A549 (cell line): ENCODE measurements around the gene POU3F3.

Source experiments
- CHD2 ChIP-seq: fragments of 150-350 bp; IDR thresholded peaks from 2 replicates; pipeline ENCODE4 v1.6.1; 2014; ENCODE audit warnings: low read length; ENCODE audit not compliant: partially characterized antibody
- EP300 ChIP-seq, 2 experiments: fragments of >200 bp; sonication (Bioruptor Twin); formaldehyde crosslinking; IDR thresholded peaks; 2 replicates in 1 of 2; 3 replicates in 1 of 2; pipeline ENCODE4 v1.6.1; 2016 to 2017
- ESRRA ChIP-seq: fragments of 150-350 bp; IDR thresholded peaks from 2 replicates; pipeline ENCODE4 v1.6.1; 2014; ENCODE audit warnings: mild to moderate bottlenecking, low read length, borderline replicate concordance
- POLR2A ChIP-seq: IDR thresholded peaks from 2 replicates; pipeline ENCODE4 v1.6.1; 2012; ENCODE audit warnings: mild to moderate bottlenecking, low read length
- SMC3 ChIP-seq: fragments of >200 bp; sonication (Bioruptor Twin); formaldehyde crosslinking; IDR thresholded peaks from 3 replicates; pipeline ENCODE4 v1.6.1; 2018; ENCODE audit warnings: inconsistent platforms
- TFCP2L1 ChIP-seq: fragments of 250-450 bp; sonication (Bioruptor Pico); IDR thresholded peaks from 2 replicates; pipeline ENCODE4 v1.5.0; 2021; ENCODE audit warnings: mild to moderate bottlenecking
- TF ChIP-seq, protein P1 (sequence below): fragments of >200 bp; sonication (Bioruptor Twin); formaldehyde crosslinking; IDR thresholded peaks from 3 replicates; pipeline ENCODE4 v1.5.1; 2016

DNA sequence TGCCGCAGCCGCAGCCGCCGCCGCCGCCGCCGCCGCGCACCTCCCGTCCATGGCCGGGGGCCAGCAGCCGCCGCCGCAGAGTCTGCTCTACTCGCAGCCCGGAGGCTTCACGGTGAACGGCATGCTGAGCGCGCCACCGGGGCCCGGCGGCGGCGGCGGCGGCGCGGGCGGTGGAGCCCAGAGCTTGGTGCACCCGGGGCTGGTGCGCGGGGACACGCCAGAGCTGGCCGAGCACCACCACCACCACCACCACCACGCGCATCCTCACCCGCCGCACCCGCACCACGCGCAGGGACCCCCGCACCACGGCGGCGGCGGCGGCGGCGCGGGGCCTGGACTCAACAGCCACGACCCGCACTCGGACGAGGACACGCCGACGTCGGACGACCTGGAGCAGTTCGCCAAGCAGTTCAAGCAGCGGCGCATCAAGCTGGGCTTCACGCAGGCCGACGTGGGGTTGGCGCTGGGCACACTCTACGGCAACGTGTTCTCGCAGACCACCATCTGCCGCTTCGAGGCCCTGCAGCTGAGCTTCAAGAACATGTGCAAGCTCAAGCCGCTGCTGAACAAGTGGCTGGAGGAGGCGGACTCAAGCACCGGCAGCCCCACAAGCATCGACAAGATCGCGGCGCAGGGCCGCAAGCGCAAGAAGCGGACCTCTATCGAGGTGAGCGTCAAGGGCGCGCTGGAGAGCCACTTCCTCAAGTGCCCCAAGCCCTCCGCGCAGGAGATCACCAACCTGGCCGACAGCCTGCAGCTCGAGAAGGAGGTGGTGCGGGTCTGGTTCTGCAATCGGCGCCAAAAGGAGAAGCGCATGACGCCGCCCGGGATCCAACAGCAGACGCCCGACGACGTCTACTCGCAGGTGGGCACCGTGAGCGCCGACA lies 2.4 kb downstream of the POU3F3 start:
- TF ChIP-seq, protein P1, sequence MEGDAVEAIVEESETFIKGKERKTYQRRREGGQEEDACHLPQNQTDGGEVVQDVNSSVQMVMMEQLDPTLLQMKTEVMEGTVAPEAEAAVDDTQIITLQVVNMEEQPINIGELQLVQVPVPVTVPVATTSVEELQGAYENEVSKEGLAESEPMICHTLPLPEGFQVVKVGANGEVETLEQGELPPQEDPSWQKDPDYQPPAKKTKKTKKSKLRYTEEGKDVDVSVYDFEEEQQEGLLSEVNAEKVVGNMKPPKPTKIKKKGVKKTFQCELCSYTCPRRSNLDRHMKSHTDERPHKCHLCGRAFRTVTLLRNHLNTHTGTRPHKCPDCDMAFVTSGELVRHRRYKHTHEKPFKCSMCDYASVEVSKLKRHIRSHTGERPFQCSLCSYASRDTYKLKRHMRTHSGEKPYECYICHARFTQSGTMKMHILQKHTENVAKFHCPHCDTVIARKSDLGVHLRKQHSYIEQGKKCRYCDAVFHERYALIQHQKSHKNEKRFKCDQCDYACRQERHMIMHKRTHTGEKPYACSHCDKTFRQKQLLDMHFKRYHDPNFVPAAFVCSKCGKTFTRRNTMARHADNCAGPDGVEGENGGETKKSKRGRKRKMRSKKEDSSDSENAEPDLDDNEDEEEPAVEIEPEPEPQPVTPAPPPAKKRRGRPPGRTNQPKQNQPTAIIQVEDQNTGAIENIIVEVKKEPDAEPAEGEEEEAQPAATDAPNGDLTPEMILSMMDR, result no peak
- TF ChIP-seq POLR2A (no peak), SMC3 (no peak), CHD2 (no peak), EP300 (IDR thresholded peaks at IDR 0.05) (no peak), ESRRA (no peak), TFCP2L1 (CRISPR knock-in tag) (no peak)
